HepG2 (cell line): ENCODE results near the gene CACNA1G. TPM values are rescaled to one million over a fixed set of nuclear protein-coding genes. Genes with fewer than 3 reads are reported as not detected.

Source experiments
- CREB1 ChIP-seq, 2 experiments: fragments of 450-650 bp in 1 of 2; IDR thresholded peaks; 2 replicates each; pipeline ENCODE4 v1.6.1; 2016 to 2017; ENCODE audit warnings: control low read depth in 1 of 2, mild to moderate bottlenecking in 1 of 2, missing compliant biosample characterization in 1 of 2, missing genetic modification characterization in 1 of 2
- HDAC6 ChIP-seq: fragments of 200-600 bp; sonication (generic); IDR thresholded peaks from 2 replicates; pipeline ENCODE4 v1.7.0; 2017; ENCODE audit warnings: mild to moderate bottlenecking, antibody characterized with exemption, low read length, low read depth
- HNRNPLL ChIP-seq: fragments of 200-400 bp; formaldehyde crosslinking; IDR thresholded peaks from 2 replicates; pipeline ENCODE4 v1.6.1; 2017; ENCODE audit warnings: mild to moderate bottlenecking, low read depth, low read length; ENCODE audit not compliant: poor library complexity, severe bottlenecking
- IRX3 ChIP-seq: sonication (generic); formaldehyde crosslinking; IDR thresholded peaks from 2 replicates; pipeline ENCODE4 v1.8.1; 2023; ENCODE audit warnings: mild to moderate bottlenecking, low read depth, missing genetic modification reagents, borderline replicate concordance
- MAFF ChIP-seq: IDR thresholded peaks from 2 replicates; pipeline ENCODE4 v1.6.1; 2011; ENCODE audit warnings: low read depth, low read length, improper control_type of control experiment
- RFX1 ChIP-seq: fragments of 450-650 bp; IDR thresholded peaks from 2 replicates; pipeline ENCODE4 v1.6.1; 2017
- SIN3A ChIP-seq: IDR thresholded peaks from 2 replicates; pipeline ENCODE4 v1.6.1; 2011; ENCODE audit warnings: low read depth, mild to moderate bottlenecking, control low read depth, low read length, borderline replicate concordance
- ZBTB7B ChIP-seq: sonication (generic); formaldehyde crosslinking; IDR thresholded peaks from 2 replicates; pipeline ENCODE4 v1.4.0; 2020; ENCODE audit warnings: missing genetic modification reagents
- ZKSCAN1 ChIP-seq: fragments of 150-350 bp; IDR thresholded peaks from 2 replicates; pipeline ENCODE4 v1.6.1; 2014; ENCODE audit warnings: low read length
- ZNF503 ChIP-seq: sonication (generic); formaldehyde crosslinking; IDR thresholded peaks from 2 replicates; pipeline ENCODE4 v1.4.0; 2020; ENCODE audit warnings: missing genetic modification reagents
- ZNF556 ChIP-seq: sonication (generic); formaldehyde crosslinking; IDR thresholded peaks from 2 replicates; pipeline ENCODE4 v1.4.0; 2020; ENCODE audit warnings: mild to moderate bottlenecking, missing genetic modification reagents, borderline replicate concordance
- ZNF646 ChIP-seq: sonication (generic); formaldehyde crosslinking; IDR thresholded peaks from 2 replicates; pipeline ENCODE4 v1.9.0; 2021; ENCODE audit warnings: mild to moderate bottlenecking, missing genetic modification reagents
- polyA plus RNA-seq, 8 experiments: library from polyadenylated mRNA; depleted of rRNA in 3 of 8; stranded (reverse) in 7 of 8; unstranded in 1 of 8; fragments of >200 nt; fragmentation: Illumina TruSeq in 4 of 8; extraction: Trizol in 4 of 8; gene quantifications; 2 replicates each; pipeline versions ENCODE4 v1.2.1 to v1.2.3, GENCODE V29; 2011 to 2016; ENCODE audit warnings: low read depth in 4 of 8, missing spikeins in 1 of 8, mixed read lengths in 1 of 8; ENCODE audit not compliant: insufficient read depth in 1 of 8
- total RNA-seq, 5 experiments: library from RNA; depleted of rRNA; stranded (reverse); fragments of >200 nt; fragmentation: Illumina TruSeq; extraction: Trizol; gene quantifications; 2 replicates each; pipeline ENCODE4 v1.2.3, GENCODE V29; 2016; ENCODE audit warnings: low read depth in 1 of 5
- TF ChIP-seq, protein P1 (sequence below): sonication (generic); formaldehyde crosslinking; IDR thresholded peaks from 2 replicates; pipeline ENCODE4 v1.8.0; 2022; ENCODE audit warnings: missing genetic modification reagents, mild to moderate bottlenecking, borderline replicate concordance
- TF ChIP-seq, protein P2 (sequence below): sonication (generic); formaldehyde crosslinking; IDR thresholded peaks from 2 replicates; pipeline ENCODE4 v1.4.0; 2020; ENCODE audit warnings: missing genetic modification reagents, borderline replicate concordance
- TF ChIP-seq, protein P3 (sequence below): sonication (generic); formaldehyde crosslinking; conservative IDR thresholded peaks from 2 replicates; pipeline ENCODE4 v1.8.1; 2023; ENCODE audit warnings: missing genetic modification reagents

Gene CACNA1G
- total and polyA plus RNA-seq, 2 of the 13 experiments (the other 11 are each of a cell fraction or from before 2014, with no cell fraction given): 0.02 TPM; not detected in 1

- TF ChIP-seq ZNF646 (CRISPR knock-in tag) (no peak), HNRNPLL (peak; percentile 73), CREB1 (IDR thresholded peaks at IDR 0.05) (no peak), CREB1 (CRISPR knock-in tag; IDR thresholded peaks at IDR 0.05) (no peak), ZNF503 (peak; percentile 75; the same call in 1 of the 2 replicates), HDAC6 (no peak), SIN3A (peak; percentile 71; the same call in 1 of the 2 replicates), ZNF556 (CRISPR knock-in tag) (peak; percentile 72; the same call in 1 of the 2 replicates), ZBTB7B (CRISPR knock-in tag) (peak; percentile 93), RFX1 (no peak), ZKSCAN1 (no peak), MAFF (peak; percentile 22; the same call in 1 of the 2 replicates), IRX3 (CRISPR knock-in tag) (peak; percentile 37; the same call in 1 of the 2 replicates)
- TF ChIP-seq, protein P1, sequence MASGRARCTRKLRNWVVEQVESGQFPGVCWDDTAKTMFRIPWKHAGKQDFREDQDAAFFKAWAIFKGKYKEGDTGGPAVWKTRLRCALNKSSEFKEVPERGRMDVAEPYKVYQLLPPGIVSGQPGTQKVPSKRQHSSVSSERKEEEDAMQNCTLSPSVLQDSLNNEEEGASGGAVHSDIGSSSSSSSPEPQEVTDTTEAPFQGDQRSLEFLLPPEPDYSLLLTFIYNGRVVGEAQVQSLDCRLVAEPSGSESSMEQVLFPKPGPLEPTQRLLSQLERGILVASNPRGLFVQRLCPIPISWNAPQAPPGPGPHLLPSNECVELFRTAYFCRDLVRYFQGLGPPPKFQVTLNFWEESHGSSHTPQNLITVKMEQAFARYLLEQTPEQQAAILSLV (CRISPR knock-in tag): peak; percentile 92; the same call in 1 of the 2 replicates
- TF ChIP-seq, protein P2, sequence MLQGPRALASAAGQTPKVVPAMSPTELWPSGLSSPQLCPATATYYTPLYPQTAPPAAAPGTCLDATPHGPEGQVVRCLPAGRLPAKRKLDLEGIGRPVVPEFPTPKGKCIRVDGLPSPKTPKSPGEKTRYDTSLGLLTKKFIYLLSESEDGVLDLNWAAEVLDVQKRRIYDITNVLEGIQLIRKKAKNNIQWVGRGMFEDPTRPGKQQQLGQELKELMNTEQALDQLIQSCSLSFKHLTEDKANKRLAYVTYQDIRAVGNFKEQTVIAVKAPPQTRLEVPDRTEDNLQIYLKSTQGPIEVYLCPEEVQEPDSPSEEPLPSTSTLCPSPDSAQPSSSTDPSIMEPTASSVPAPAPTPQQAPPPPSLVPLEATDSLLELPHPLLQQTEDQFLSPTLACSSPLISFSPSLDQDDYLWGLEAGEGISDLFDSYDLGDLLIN (CRISPR knock-in tag): peak; percentile 96; the same call in 1 of the 2 replicates
- TF ChIP-seq, protein P3, sequence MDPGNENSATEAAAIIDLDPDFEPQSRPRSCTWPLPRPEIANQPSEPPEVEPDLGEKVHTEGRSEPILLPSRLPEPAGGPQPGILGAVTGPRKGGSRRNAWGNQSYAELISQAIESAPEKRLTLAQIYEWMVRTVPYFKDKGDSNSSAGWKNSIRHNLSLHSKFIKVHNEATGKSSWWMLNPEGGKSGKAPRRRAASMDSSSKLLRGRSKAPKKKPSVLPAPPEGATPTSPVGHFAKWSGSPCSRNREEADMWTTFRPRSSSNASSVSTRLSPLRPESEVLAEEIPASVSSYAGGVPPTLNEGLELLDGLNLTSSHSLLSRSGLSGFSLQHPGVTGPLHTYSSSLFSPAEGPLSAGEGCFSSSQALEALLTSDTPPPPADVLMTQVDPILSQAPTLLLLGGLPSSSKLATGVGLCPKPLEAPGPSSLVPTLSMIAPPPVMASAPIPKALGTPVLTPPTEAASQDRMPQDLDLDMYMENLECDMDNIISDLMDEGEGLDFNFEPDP (CRISPR knock-in tag): 0 out of 2 replicates have a peak, but pooled peaks have one; percentile 79
Measured at GRCh38 chr17:50547035-50547735, 13.3 kb upstream of the CACNA1G start, which contains the start of gene SPATA20 (continued).
